HUES64 (cell line): Measurements from ENCODE around the gene ZNF345.
A peak's percentile ranks its signal among the peaks of the same experiment; 100 is the strongest.

ENCODE experiments used
- H3K27ac ChIP-seq: 2 replicates; pipeline ENCODE4 v1.7.0; 2013; ENCODE audit warnings: low read depth, low read length, inconsistent platforms
- H3K27me3 ChIP-seq: 2 replicates; pipeline ENCODE4 v1.6.1; 2013; ENCODE audit warnings: mild to moderate bottlenecking, low read length; ENCODE audit not compliant: insufficient read depth
- H3K36me3 ChIP-seq: 2 replicates; pipeline ENCODE4 v1.6.1; 2013; ENCODE audit warnings: mild to moderate bottlenecking, low read length; ENCODE audit not compliant: insufficient read depth
- H3K4me1 ChIP-seq: 2 replicates; pipeline ENCODE4 v1.6.1; 2013; ENCODE audit warnings: mild to moderate bottlenecking, low read length, moderate library complexity; ENCODE audit not compliant: insufficient read depth
- H3K4me3 ChIP-seq: 2 replicates; pipeline ENCODE4 v1.5.1; 2013; ENCODE audit warnings: mild to moderate bottlenecking, low read length, moderate library complexity
- H3K9ac ChIP-seq: 2 replicates; pipeline ENCODE4 v1.6.1; 2013; ENCODE audit warnings: mild to moderate bottlenecking, low read depth, low read length
- H3K9me3 ChIP-seq: 2 replicates; pipeline ENCODE4 v1.6.1; 2013; ENCODE audit warnings: low read depth, low read length; ENCODE audit not compliant: insufficient read depth
- WGBS: fragments of 150-250, 120-280 bp; methylation state at CpG from one replicate; pipeline ENCODE4 v1.1.7; 2013; ENCODE audit warnings: missing lambda C conversion rate; 5-methylcytosine and 5-hydroxymethylcytosine counted together

Gene ZNF345

GRCh38 chr19:36849701-36850558, 746 bp upstream of the ZNF345 start:
- WGBS, result 2% methylated on average over 36 of the region's 36 CpGs
- no peaks in the 10 kb centered on the region for H3K27me3 ChIP-seq
- peak overlapping the region; percentile 82 for H3K4me3 ChIP-seq
- peak overlapping the region; percentile 33; the same call in 1 of the 2 replicates for H3K27ac ChIP-seq
- H3K36me3 ChIP-seq, result peaks cover 21% of the 10 kb centered on the region
- H3K9me3 ChIP-seq, result peaks cover 8% of the 10 kb centered on the region; the same call in 1 of the 2 replicates
- peak overlapping the region; percentile 88 for H3K9ac ChIP-seq
- H3K4me1 ChIP-seq, result no peaks in the 10 kb centered on the region; the same call in 1 of the 2 replicates

- Histone ChIP-seq H3K27ac (no peak overlapping the region), H3K4me3 (peak overlapping the region; percentile 82), H3K27me3 (no peaks in the 10 kb centered on the region), H3K9ac (no peak overlapping the region), H3K36me3 (peaks cover 34% of the 10 kb centered on the region; the same call in 1 of the 2 replicates), H3K9me3 (peaks cover 22% of the 10 kb centered on the region; the same call in 1 of the 2 replicates), H3K4me1 (no peaks in the 10 kb centered on the region; the same call in 1 of the 2 replicates)
- WGBS, result 100% methylated on average over 3 of the region's 3 CpGs
These were observed 1.2 kb downstream of the ZNF345 start for GRCh38 chr19:36851898-36852297.

GRCh38 chr19:36876993-36877938, 26.6 kb downstream of the ZNF345 start:
- 98% methylated on average over 10 of the region's 10 CpGs for WGBS
- Histone ChIP-seq H3K9me3 (peaks cover 97% of the 10 kb centered on the region), H3K27ac (no peak overlapping the region), H3K9ac (no peak overlapping the region), H3K4me3 (peak overlapping the region; percentile 19; the same call in 1 of the 2 replicates), H3K4me1 (no peaks in the 10 kb centered on the region), H3K36me3 (peaks cover 58% of the 10 kb centered on the region), H3K27me3 (no peaks in the 10 kb centered on the region)

GRCh38 chr19:36891768-36892357, 41.2 kb downstream of the ZNF345 start:
- peaks cover 71% of the 10 kb centered on the region for H3K36me3 ChIP-seq
- no peak overlapping the region for H3K27ac ChIP-seq
- no peak overlapping the region for H3K9ac ChIP-seq
- H3K4me1 ChIP-seq, result no peaks in the 10 kb centered on the region
- H3K27me3 ChIP-seq, result no peaks in the 10 kb centered on the region
- 91% methylated on average over 3 of the region's 3 CpGs for WGBS
- no peak overlapping the region for H3K4me3 ChIP-seq
- H3K9me3 ChIP-seq, result peaks cover 96% of the 10 kb centered on the region

GRCh38 chr19:36894849-36895383, 44.2 kb downstream of the ZNF345 start:
- Histone ChIP-seq H3K4me3 (no peak overlapping the region), H3K36me3 (peaks cover 87% of the 10 kb centered on the region), H3K4me1 (no peaks in the 10 kb centered on the region), H3K27me3 (no peaks in the 10 kb centered on the region), H3K27ac (no peak overlapping the region), H3K9ac (no peak overlapping the region), H3K9me3 (peaks cover 94% of the 10 kb centered on the region)
- 100% methylated on average over 2 of the region's 2 CpGs for WGBS

GRCh38 chr19:36898422-36898821, 47.7 kb downstream of the ZNF345 start:
- Histone ChIP-seq H3K9me3 (peaks cover 84% of the 10 kb centered on the region), H3K4me3 (no peak overlapping the region), H3K4me1 (no peaks in the 10 kb centered on the region), H3K27ac (no peak overlapping the region), H3K27me3 (no peaks in the 10 kb centered on the region), H3K9ac (no peak overlapping the region), H3K36me3 (peaks cover 84% of the 10 kb centered on the region)
- over 99% methylated on average over 4 of the region's 4 CpGs for WGBS

GRCh38 chr19:36915992-36916830, 65.5 kb downstream of the ZNF345 start, which contains the start of the genes ZNF568 and ZNF829:
TSS of gene ZNF568 (plus strand) at chr19:36916332. CDS start at chr19:36922771, 6,439 bp downstream.
TSS of gene ZNF829 (minus strand) at chr19:36916291. CDS start at chr19:36915167, 1,124 bp downstream.
- WGBS, result 7% methylated on average over 57 of the region's 57 CpGs
- Histone ChIP-seq H3K9me3 (peaks cover 36% of the 10 kb centered on the region; the same call in 1 of the 2 replicates), H3K4me1 (no peaks in the 10 kb centered on the region), H3K27ac (peak within 1 kb of the TSS; percentile 90), H3K27me3 (no peaks in the 10 kb centered on the region), H3K4me3 (peak within 1 kb of the TSS; percentile 94), H3K9ac (peak within 1 kb of the TSS; percentile 93), H3K36me3 (peaks cover 43% of the 10 kb centered on the region)

- Histone ChIP-seq H3K9ac (peak overlapping the region; percentile 93), H3K4me1 (no peaks in the 10 kb centered on the region), H3K27ac (no peak overlapping the region), H3K4me3 (peak overlapping the region; percentile 94), H3K36me3 (peaks cover 40% of the 10 kb centered on the region), H3K27me3 (no peaks in the 10 kb centered on the region), H3K9me3 (peaks cover 34% of the 10 kb centered on the region; the same call in 1 of the 2 replicates)
- WGBS, result 94% methylated on average over 6 of the region's 7 CpGs
These were observed 66.3 kb downstream of the ZNF345 start for GRCh38 chr19:36916991-36917390.

- Histone ChIP-seq H3K9ac (no peak overlapping the region), H3K36me3 (peaks cover 38% of the 10 kb centered on the region), H3K9me3 (peaks cover 40% of the 10 kb centered on the region; the same call in 1 of the 2 replicates), H3K27ac (no peak overlapping the region), H3K27me3 (no peaks in the 10 kb centered on the region), H3K4me1 (no peaks in the 10 kb centered on the region), H3K4me3 (no peak overlapping the region)
- 94% methylated on average over 8 of the region's 9 CpGs for WGBS
These were observed 67.4 kb downstream of the ZNF345 start for GRCh38 chr19:36918090-36918489.
